ENCODE results near the gene ITGA8. TPM values are rescaled to one million over a fixed set of nuclear protein-coding genes. Genes with fewer than 3 reads are reported as not detected.

Gene ITGA8
- total and polyA plus RNA-seq, 9 of the 15 experiments (the other 6 are each of a cell fraction or from before 2014, with no cell fraction given), result 0.01 to 0.07 (median 0.04) TPM; not detected in 5

GRCh38 chr10:15703151-15703880 is 16.4 kb downstream of the ITGA8 start (continued):
- TF ChIP-seq RREB1 (CRISPR knock-in tag; IDR thresholded peaks at IDR 0.05) (0 out of 2 replicates have a peak, but pooled peaks have one; percentile 48), ARID4B (CRISPR knock-in tag; IDR thresholded peaks at IDR 0.05) (no peak), XRCC3 (IDR thresholded peaks at IDR 0.05) (no peak), ATF7 (IDR thresholded peaks at IDR 0.05) (peak; percentile 96), ZNF395 (CRISPR knock-in tag; IDR thresholded peaks at IDR 0.05) (peak; percentile 63; the same call in 1 of the 2 replicates), RCOR1 (IDR thresholded peaks at IDR 0.05; ENCODE audit: borderline replicate concordance in 1 of 2, low read depth in 2 of 2, low read length in 2 of 2) (peak in 1 of 2 experiments; percentile 54; a peak in 1 of 4 replicates), NRF1 (conservative IDR thresholded peaks at IDR 0.05 in 1 of 2, IDR thresholded peaks at IDR 0.05 in 1 of 2) (0 out of 4 replicates have a peak, but pooled peaks have one; percentile 28 to 30), SMARCE1 (IDR thresholded peaks at IDR 0.05) (peak; percentile 76; the same call in 1 of the 2 replicates), ZNF217 (CRISPR knock-in tag; IDR thresholded peaks at IDR 0.05) (no peak), CREM (IDR thresholded peaks at IDR 0.05; ENCODE audit: low read depth) (0 out of 2 replicates have a peak, but pooled peaks have one; percentile 24), ZNF644 (tag; IDR thresholded peaks at IDR 0.05; ENCODE audit: low read depth) (0 out of 2 replicates have a peak, but pooled peaks have one; percentile 50), PHTF2 (CRISPR knock-in tag; IDR thresholded peaks at IDR 0.05) (no peak), YBX1 (IDR thresholded peaks at IDR 0.05) (no peak), ZNF57 (CRISPR knock-in tag; IDR thresholded peaks at IDR 0.05) (no peak), ZNF41 (CRISPR knock-in tag; conservative IDR thresholded peaks at IDR 0.05) (0 out of 2 replicates have a peak, but pooled peaks have one; percentile 21), SNAPC5 (CRISPR knock-in tag; IDR thresholded peaks at IDR 0.05) (no peak)
